ENCODE results near the gene LURAP1L.

DNA sequence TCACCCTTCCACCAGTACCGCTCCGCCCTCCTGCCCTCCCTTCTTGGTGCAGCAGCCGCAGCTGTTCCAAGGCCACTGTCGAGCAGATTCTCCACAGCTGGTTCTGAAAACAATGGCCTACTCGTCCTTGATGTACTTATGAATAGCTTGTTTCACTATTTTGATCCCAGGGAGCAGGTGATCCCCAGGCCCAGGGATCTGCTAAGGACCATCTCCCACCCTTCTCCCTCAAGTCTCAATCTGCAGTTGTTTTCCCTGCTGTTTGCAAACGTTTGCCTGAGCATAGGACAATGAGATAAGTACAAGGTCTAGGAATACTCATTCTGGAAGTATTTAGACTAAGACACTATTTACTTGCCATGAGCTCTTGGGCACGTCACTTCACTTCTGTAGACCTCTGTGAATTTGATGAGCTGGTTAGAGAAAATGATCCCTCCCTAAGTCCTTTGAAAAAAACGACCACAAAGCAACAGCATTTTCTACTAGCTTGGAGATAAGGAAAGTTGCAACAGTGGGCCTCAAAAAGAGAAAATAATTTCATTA lies 1.8 kb downstream of the LURAP1L start:
- no peak for TF ChIP-seq CHD4 (IDR thresholded peaks at IDR 0.05; ENCODE audit: borderline replicate concordance)
- TF ChIP-seq ESRRA (IDR thresholded peaks at IDR 0.05; ENCODE audit: borderline replicate concordance, low read length): no peak
- TF ChIP-seq CTCF (IDR thresholded peaks at IDR 0.05): no peak; the same call in 2 of the 3 replicates
- no peak for TF ChIP-seq PHF8 (IDR thresholded peaks at IDR 0.05; ENCODE audit: borderline replicate concordance, low read depth)
- TF ChIP-seq SMC3 (IDR thresholded peaks at IDR 0.05): no peak; the same call in 2 of the 3 replicates
- no peak for TF ChIP-seq EP300 (IDR thresholded peaks at IDR 0.05)
- no peak; a peak in 1 of 5 replicates for TF ChIP-seq JUN (IDR thresholded peaks at IDR 0.05)
- TF ChIP-seq, protein P1, sequence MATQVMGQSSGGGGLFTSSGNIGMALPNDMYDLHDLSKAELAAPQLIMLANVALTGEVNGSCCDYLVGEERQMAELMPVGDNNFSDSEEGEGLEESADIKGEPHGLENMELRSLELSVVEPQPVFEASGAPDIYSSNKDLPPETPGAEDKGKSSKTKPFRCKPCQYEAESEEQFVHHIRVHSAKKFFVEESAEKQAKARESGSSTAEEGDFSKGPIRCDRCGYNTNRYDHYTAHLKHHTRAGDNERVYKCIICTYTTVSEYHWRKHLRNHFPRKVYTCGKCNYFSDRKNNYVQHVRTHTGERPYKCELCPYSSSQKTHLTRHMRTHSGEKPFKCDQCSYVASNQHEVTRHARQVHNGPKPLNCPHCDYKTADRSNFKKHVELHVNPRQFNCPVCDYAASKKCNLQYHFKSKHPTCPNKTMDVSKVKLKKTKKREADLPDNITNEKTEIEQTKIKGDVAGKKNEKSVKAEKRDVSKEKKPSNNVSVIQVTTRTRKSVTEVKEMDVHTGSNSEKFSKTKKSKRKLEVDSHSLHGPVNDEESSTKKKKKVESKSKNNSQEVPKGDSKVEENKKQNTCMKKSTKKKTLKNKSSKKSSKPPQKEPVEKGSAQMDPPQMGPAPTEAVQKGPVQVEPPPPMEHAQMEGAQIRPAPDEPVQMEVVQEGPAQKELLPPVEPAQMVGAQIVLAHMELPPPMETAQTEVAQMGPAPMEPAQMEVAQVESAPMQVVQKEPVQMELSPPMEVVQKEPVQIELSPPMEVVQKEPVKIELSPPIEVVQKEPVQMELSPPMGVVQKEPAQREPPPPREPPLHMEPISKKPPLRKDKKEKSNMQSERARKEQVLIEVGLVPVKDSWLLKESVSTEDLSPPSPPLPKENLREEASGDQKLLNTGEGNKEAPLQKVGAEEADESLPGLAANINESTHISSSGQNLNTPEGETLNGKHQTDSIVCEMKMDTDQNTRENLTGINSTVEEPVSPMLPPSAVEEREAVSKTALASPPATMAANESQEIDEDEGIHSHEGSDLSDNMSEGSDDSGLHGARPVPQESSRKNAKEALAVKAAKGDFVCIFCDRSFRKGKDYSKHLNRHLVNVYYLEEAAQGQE (IDR thresholded peaks at IDR 0.05): no peak
- TF ChIP-seq RCOR1 (IDR thresholded peaks at IDR 0.05; ENCODE audit: low read depth, low read length): no peak
